Measurements from ENCODE around the gene NFATC1. TPM values are rescaled to one million over a fixed set of nuclear protein-coding genes. Genes with fewer than 3 reads are reported as not detected.

NFATC1 gene
- total RNA-seq, 1 donor from 2014 or later = 0.53 TPM

DNA sequence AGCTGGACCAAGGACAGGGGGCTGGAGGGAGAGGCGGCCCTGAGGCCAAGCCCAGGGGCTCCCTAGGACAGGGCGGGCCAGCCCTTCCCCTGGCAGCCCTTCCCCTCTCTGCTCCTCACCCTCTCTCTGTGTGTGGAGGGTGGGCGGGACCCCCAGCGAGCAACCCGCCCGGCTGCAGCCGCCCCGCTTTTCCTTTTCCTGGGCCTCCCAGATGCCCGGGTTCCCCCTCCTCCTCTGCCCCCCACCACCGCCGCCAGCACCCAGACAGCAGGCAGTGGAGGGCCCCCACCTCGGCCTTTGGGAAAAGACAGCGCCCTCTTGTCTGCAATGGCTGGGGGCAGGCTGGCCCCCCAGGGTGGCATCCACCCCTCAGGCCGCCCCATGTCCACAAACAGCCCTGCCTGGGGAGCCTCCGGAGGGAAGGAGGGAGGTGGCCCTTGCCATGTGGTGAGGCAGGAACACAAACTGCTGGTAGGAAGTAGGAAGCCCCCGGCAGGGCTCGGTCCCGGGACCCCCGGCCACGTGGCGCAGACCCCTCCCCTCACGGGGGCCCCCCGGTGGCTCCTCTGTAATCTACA, 148.7 kb downstream of the NFATC1 start:
- H3K36me3 ChIP-seq (ENCODE audit: control insufficient read depth, insufficient read depth, low read length) = no peaks in the 10 kb centered on the region
- FAIRE-seq (no peak), DNase-seq (ENCODE audit: low read depth) (no peak)
- TF ChIP-seq, protein P1, sequence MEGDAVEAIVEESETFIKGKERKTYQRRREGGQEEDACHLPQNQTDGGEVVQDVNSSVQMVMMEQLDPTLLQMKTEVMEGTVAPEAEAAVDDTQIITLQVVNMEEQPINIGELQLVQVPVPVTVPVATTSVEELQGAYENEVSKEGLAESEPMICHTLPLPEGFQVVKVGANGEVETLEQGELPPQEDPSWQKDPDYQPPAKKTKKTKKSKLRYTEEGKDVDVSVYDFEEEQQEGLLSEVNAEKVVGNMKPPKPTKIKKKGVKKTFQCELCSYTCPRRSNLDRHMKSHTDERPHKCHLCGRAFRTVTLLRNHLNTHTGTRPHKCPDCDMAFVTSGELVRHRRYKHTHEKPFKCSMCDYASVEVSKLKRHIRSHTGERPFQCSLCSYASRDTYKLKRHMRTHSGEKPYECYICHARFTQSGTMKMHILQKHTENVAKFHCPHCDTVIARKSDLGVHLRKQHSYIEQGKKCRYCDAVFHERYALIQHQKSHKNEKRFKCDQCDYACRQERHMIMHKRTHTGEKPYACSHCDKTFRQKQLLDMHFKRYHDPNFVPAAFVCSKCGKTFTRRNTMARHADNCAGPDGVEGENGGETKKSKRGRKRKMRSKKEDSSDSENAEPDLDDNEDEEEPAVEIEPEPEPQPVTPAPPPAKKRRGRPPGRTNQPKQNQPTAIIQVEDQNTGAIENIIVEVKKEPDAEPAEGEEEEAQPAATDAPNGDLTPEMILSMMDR (IDR thresholded peaks at IDR 0.05; ENCODE audit: insufficient read depth, low read length, severe bottlenecking) = no peak
- no peak overlapping the region for H3K4me3 ChIP-seq (ENCODE audit: low read depth, low read length)
- H3K27me3 ChIP-seq (ENCODE audit: control insufficient read depth, insufficient read depth, low read length) = no peaks in the 10 kb centered on the region

DNA sequence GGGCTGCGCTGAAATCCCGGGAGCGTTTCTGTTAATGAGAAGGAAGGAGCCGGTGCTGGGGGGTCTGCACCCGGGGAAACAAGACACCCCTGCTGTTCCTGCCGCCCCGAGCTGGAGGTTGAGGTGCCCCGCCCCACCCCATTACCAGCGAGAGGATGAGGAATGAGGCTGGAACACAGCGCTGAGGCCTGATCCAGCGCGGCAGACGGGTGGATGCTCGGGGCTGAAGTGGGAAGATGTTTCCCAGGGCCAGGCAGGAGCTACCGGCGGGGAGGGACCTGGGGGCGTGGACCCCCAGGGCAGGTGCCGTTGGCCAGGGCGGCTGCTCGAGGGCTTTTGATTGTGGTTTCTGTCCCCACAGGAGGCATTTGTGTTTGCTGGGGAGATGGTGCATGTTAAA, 149.5 kb downstream of the NFATC1 start:
- no peak for FAIRE-seq
- TF ChIP-seq, protein P1 (IDR thresholded peaks at IDR 0.05; ENCODE audit: insufficient read depth, low read length, severe bottlenecking) = no peak
- Histone ChIP-seq H3K4me3 (ENCODE audit: low read depth, low read length) (no peak overlapping the region), H3K36me3 (ENCODE audit: control insufficient read depth, insufficient read depth, low read length) (no peaks in the 10 kb centered on the region), H3K27me3 (ENCODE audit: control insufficient read depth, insufficient read depth, low read length) (no peaks in the 10 kb centered on the region)
- DNase-seq (ENCODE audit: low read depth) = no peak

DNA sequence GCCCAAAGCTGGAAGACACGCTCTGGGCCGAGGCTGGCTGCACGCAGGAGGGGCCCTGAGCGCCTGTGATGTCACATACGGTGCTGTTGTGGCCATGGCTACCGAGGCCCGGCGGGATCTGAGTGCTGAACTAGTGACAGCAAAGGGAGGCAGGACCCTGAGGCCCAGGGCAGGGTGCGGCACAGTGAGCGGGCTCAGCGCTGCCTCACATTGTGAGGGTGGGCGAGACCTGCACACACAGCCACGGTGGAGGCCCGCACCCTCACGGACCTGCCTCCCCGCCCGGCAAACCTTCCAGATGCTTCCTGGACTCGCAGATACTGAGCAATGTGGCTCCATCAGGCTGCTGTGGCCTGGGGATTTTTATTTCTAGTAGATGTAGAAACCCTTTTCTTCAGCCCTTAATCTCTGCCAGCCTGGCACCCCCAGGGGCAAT, 150.0 kb downstream of the NFATC1 start:
- TF ChIP-seq, protein P1 (IDR thresholded peaks at IDR 0.05; ENCODE audit: insufficient read depth, low read length, severe bottlenecking) = no peak
- no peak for DNase-seq (ENCODE audit: low read depth)
- H3K4me3 ChIP-seq (ENCODE audit: low read depth, low read length) = no peak overlapping the region
- no peaks in the 10 kb centered on the region for H3K36me3 ChIP-seq (ENCODE audit: control insufficient read depth, insufficient read depth, low read length)
- H3K27me3 ChIP-seq (ENCODE audit: control insufficient read depth, insufficient read depth, low read length) = no peaks in the 10 kb centered on the region
- no peak for FAIRE-seq

DNA sequence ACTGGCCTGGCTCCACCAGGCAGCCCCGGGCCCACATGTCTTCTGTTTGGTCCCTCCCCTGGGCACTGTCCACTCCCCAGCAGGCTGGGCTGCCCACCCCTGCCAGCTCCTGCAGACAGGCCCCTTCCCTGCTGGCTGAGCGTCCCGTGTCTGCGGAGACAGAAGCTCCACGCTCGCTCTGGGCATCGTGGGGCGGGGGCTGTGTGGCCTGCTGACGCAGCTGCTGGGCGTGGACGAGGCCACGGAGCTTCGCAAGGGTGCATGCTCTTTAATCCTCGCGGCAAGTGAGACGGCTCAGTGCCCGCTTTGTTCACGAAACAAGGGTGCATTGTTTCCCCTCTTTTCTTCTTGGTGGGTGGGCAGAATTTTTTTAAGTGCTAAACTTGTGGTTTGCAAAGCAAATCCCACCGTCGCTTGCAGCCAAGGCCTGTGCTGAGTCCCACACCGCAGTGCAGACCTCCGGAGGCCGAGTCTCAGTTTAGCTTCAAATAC, 151.1 kb downstream of the NFATC1 start:
- H3K4me3 ChIP-seq (ENCODE audit: low read depth, low read length) = no peak overlapping the region
- DNase-seq (ENCODE audit: low read depth) = no peak

DNA sequence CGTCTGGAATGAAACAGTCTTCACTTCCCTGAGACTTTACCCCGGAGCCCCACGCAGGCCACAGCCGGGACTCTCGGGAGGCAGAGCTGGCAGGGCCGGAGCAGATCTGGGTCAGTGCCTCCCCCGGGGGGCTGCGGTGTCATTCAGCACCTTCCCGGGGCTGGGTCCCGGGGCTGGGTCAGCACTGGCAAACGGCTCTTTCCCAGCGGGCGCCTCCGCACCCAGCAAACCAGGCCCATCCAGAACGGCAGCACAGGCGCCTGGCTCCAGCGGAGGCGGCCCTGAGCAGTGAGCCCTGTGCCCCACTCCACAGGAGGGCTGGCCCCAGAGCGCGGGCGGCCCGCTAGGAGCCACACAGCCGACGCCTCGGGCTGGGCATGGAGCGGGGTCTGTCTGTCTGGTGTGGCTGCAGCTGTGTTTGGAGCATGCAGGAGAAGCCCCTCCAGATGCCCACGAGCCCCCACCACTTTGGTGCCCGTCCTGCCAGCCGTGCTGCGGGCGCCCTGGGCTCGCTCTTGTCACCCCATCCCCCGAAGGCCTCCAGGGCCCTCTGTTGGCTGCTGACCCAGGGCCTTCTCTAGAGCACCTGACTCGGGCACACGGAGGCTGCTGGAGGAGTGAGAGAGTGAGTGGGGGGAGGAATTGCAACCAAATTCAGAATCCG, 151.8 kb downstream of the NFATC1 start:
- Histone ChIP-seq H3K27me3 (ENCODE audit: control insufficient read depth, insufficient read depth, low read length) (no peaks in the 10 kb centered on the region), H3K36me3 (ENCODE audit: control insufficient read depth, insufficient read depth, low read length) (no peaks in the 10 kb centered on the region), H3K4me3 (ENCODE audit: low read depth, low read length) (no peak overlapping the region)
- TF ChIP-seq, protein P1 (IDR thresholded peaks at IDR 0.05; ENCODE audit: insufficient read depth, low read length, severe bottlenecking) = no peak
- DNase-seq (ENCODE audit: low read depth) (no peak), FAIRE-seq (no peak)

More for the DNA sequence above, 151.1 kb downstream of the NFATC1 start:
- no peaks in the 10 kb centered on the region for H3K36me3 ChIP-seq (ENCODE audit: control insufficient read depth, insufficient read depth, low read length)
- TF ChIP-seq, protein P1 (IDR thresholded peaks at IDR 0.05; ENCODE audit: insufficient read depth, low read length, severe bottlenecking) = no peak
- no peak for FAIRE-seq
- no peaks in the 10 kb centered on the region for H3K27me3 ChIP-seq (ENCODE audit: control insufficient read depth, insufficient read depth, low read length)
